B cell (primary cell): Measurements from ENCODE around the gene MRPL24. TPM values are rescaled to one million over a fixed set of nuclear protein-coding genes. Genes with fewer than 3 reads are reported as not detected.
A peak's percentile ranks its signal among the peaks of the same experiment; 100 is the strongest.

Experiments used
- ATAC-seq: fragments of 200-7000 bp; cut with Tn5 transposase; one replicate; pipeline ENCODE4 v1.10.0; 2021; ENCODE audit warnings: low read depth, mild to moderate bottlenecking, moderate number of reproducible peaks, moderate library complexity
- CTCF ChIA-PET: fragments of 350-600 bp; sonication (Branson Sonifier 250); formaldehyde crosslinking; loops from one replicate; lab custom pipeline; 2021; ENCODE audit warnings: antibody characterized with exemption, inconsistent platforms; lab: Charles Lee
- POLR2A ChIA-PET: fragments of 350-600 bp; sonication (Branson Sonifier 250); formaldehyde crosslinking; loops from one replicate; lab custom pipeline; 2021; ENCODE audit warnings: antibody characterized with exemption; lab: Charles Lee
- DNase-seq: peaks from one replicate; pipeline ENCODE4 v3.0.0; 2013
- H2AFZ ChIP-seq: 2 replicates; pipeline ENCODE4 v1.6.1; 2012; ENCODE audit warnings: mild to moderate bottlenecking, low read depth, low read length; ENCODE audit not compliant: insufficient read depth, poor library complexity, severe bottlenecking
- H3K27ac ChIP-seq, 2 donors: 1 replicate in 1 of 2; 2 replicates in 1 of 2; pipeline ENCODE4 v1.5.1; 2012 to 2013; ENCODE audit warnings: low read length in 2 of 2, mild to moderate bottlenecking in 2 of 2, moderate library complexity in 1 of 2
- H3K27me3 ChIP-seq, 4 experiments: fragments of 200-600 bp in 1 of 4; sonication (generic) in 1 of 4; replicated peaks in 1 of 4; 1 replicate in 2 of 4; 2 replicates in 2 of 4; pipeline versions ENCODE4 v1.6.1 to v1.7.0; 2013 to 2016; ENCODE audit warnings: low read length in 3 of 4, mild to moderate bottlenecking in 2 of 4, mixed read lengths in 1 of 4, moderate library complexity in 1 of 4; ENCODE audit not compliant: insufficient read depth in 4 of 4, control insufficient read depth in 3 of 4; ENCODE audit errors: control extremely low read depth in 1 of 4
- H3K36me3 ChIP-seq, 2 experiments: replicated peaks in 1 of 2; 1 replicate in 1 of 2; 2 replicates in 1 of 2; pipeline versions ENCODE4 v1.6.1 to v1.7.1; 2013; ENCODE audit warnings: low read length in 1 of 2; ENCODE audit not compliant: insufficient read depth in 2 of 2, control insufficient read depth in 1 of 2; ENCODE audit errors: control extremely low read depth in 1 of 2, extremely low read depth in 1 of 2
- H3K4me1 ChIP-seq, 2 donors: fragments of 200-600 bp in 1 of 2; sonication (generic) in 1 of 2; 1 replicate in 1 of 2; 2 replicates in 1 of 2; pipeline versions ENCODE4 v1.5.1 to v1.6.1; 2013 to 2017; ENCODE audit warnings: low read length in 2 of 2; ENCODE audit not compliant: control insufficient read depth in 2 of 2, insufficient read depth in 2 of 2
- H3K4me2 ChIP-seq: replicated peaks from 2 replicates; pipeline ENCODE3; 2012; ENCODE audit warnings: mild to moderate bottlenecking, low read depth, low read length; ENCODE audit not compliant: poor library complexity, severe bottlenecking
- H3K4me3 ChIP-seq, 5 experiments: fragments of 200-600 bp in 1 of 5; sonication (generic) in 1 of 5; 1 replicate in 3 of 5; 2 replicates in 2 of 5; pipeline versions ENCODE4 v1.5.1 to v1.7.0; 2011 to 2016; ENCODE audit warnings: low read length in 4 of 5, mild to moderate bottlenecking in 4 of 5, low read depth in 2 of 5, control low read depth in 1 of 5, moderate library complexity in 1 of 5; ENCODE audit not compliant: insufficient read depth in 1 of 5; ENCODE audit errors: control extremely low read depth in 1 of 5, extremely low read depth in 1 of 5
- H3K79me2 ChIP-seq: fragments of 200-600 bp; sonication (generic); one replicate; pipeline ENCODE4 v1.6.0; 2016; ENCODE audit warnings: low read length; ENCODE audit not compliant: control insufficient read depth, insufficient read depth
- H3K9ac ChIP-seq: fragments of 200-600 bp; sonication (generic); 2 replicates; pipeline ENCODE4 v1.6.1; 2017; ENCODE audit warnings: mild to moderate bottlenecking, low read length, moderate library complexity
- H3K9me3 ChIP-seq, 3 donors: one replicate each; pipeline versions ENCODE4 v1.6.1 to v1.7.1; 2013; ENCODE audit warnings: low read length in 2 of 3; ENCODE audit not compliant: control insufficient read depth in 2 of 3, insufficient read depth in 1 of 3; ENCODE audit errors: control extremely low read depth in 1 of 3
- H4K20me1 ChIP-seq: 2 replicates; pipeline ENCODE4 v1.6.0; 2012; ENCODE audit warnings: mild to moderate bottlenecking, low read length; ENCODE audit not compliant: insufficient read depth, control insufficient read depth, poor library complexity, severe bottlenecking
- H3K27ac Mint-ChIP-seq: one replicate; pipeline ENCODE4 v1.8.0; 2021; ENCODE audit warnings: mixed read lengths
- H3K27me3 Mint-ChIP-seq: one replicate; pipeline ENCODE4 v1.8.0; 2021; ENCODE audit warnings: mixed read lengths
- H3K4me1 Mint-ChIP-seq: one replicate; pipeline ENCODE4 v1.8.0; 2021; ENCODE audit warnings: mixed read lengths
- H3K4me3 Mint-ChIP-seq: one replicate; pipeline ENCODE4 v1.8.0; 2021; ENCODE audit warnings: mixed read lengths
- H3K9me3 Mint-ChIP-seq: one replicate; pipeline ENCODE4 v1.8.0; 2022; ENCODE audit warnings: mixed read lengths; ENCODE audit not compliant: insufficient read depth
- CTCF ChIP-seq: fragments of 200-600 bp; IDR thresholded peaks from one replicate; pipeline ENCODE4 v1.8.0; 2022; ENCODE audit warnings: antibody characterized with exemption, mild to moderate bottlenecking
- EZH2 ChIP-seq: IDR thresholded peaks from 2 replicates; pipeline ENCODE4 v1.6.1; 2012; ENCODE audit warnings: borderline replicate concordance, low read depth, mild to moderate bottlenecking, moderate library complexity, low read length; ENCODE audit not compliant: insufficient read depth, poor library complexity, severe bottlenecking
- WGBS: methylation state at CpG from one replicate; pipeline ENCODE4 v1.1.5; 2013; ENCODE audit warnings: missing lambda C conversion rate; ENCODE audit not compliant: insufficient coverage; 5-methylcytosine and 5-hydroxymethylcytosine counted together
- intact Hi-C: fragments of 100-400 bp; cut with micrococcal nuclease; formaldehyde crosslinking; loops from one replicate; pipeline ENCODE4 v1.10.0; 2022
- polyA plus RNA-seq: library from polyadenylated mRNA; depleted of rRNA; stranded (reverse); fragments of >200 nt; gene quantifications from 2 replicates; pipeline ENCODE4 v1.2.3, GENCODE V29; 2012
- total RNA-seq, 2 donors: library from RNA; stranded (reverse); fragments of 120-200 nt in 1 of 2; gene quantifications; 1 replicate in 1 of 2; 2 replicates in 1 of 2; pipeline versions ENCODE4 v1.2.3 to v1.2.4, GENCODE V29; 2013 to 2022

The MRPL24 gene
- total and polyA plus RNA-seq, 2 donors (not counting 1 experiment from before 2014, with no cell fraction given), result 34.6 to 39.4 TPM

- peaks cover 51% of the 10 kb centered on the region for H4K20me1 ChIP-seq
- peak overlapping the region; percentile 78 to 98 (median 95) for H3K4me3 ChIP-seq
- Mint-ChIP-seq H3K27me3 (no peaks in the 10 kb centered on the region), H3K9me3 (no peaks in the 10 kb centered on the region), H3K27ac (peak overlapping the region; percentile 98), H3K4me1 (peaks cover 26% of the 10 kb centered on the region), H3K4me3 (no peak overlapping the region)
- H3K36me3 ChIP-seq, result peaks cover 0 to 40% of the 10 kb centered on the region in 2 experiments
- peak overlapping the region; percentile 77 to 96 for H3K27ac ChIP-seq
- H3K4me1 ChIP-seq, result peaks cover 40 to 48% of the 10 kb centered on the region in 2 donors
- ChIA-PET CTCF (interaction anchor here (0.9 to 9.5 kb wide), 14 partner anchors 11 to 133 kb away, joined by 3 to 245 read pairs (median 6); partner anchors contain the start of genes CRABP2, HDGF, INSRR and MRPL24), POLR2A (interaction anchor here (1.4 to 2.6 kb wide), 4 partner anchors 24 to 134 kb away, joined by 4 to 29 read pairs (median 6); partner anchors contain the start of genes HDGF and NTRK1)
- ATAC-seq (no peak), DNase-seq (no peak)
- no peaks in the 10 kb centered on the region for H3K9me3 ChIP-seq
- H3K27me3 ChIP-seq, result no peaks in the 10 kb centered on the region
- intact Hi-C loops, result loop anchor here (5.0 kb wide), 1 partner anchor 225 kb away; the partner anchor contains the start of gene MEF2D
- peak overlapping the region; percentile 85 for H2AFZ ChIP-seq
- WGBS, result 39% methylated on average over 4 of the region's 7 CpGs
- peak overlapping the region; percentile 97 for H3K9ac ChIP-seq
- TF ChIP-seq EZH2 (no peak), CTCF (no peak)
- H3K79me2 ChIP-seq, result peaks cover 56% of the 10 kb centered on the region
- H3K4me2 ChIP-seq, result peak overlapping the region; percentile 81
These were observed 13.4 kb downstream of the MRPL24 start for GRCh38 chr1:156727492-156727891.
